Measurements from ENCODE around the gene ANKRD10. TPM values are rescaled to one million over a fixed set of nuclear protein-coding genes. Genes with fewer than 3 reads are reported as not detected.

ANKRD10 gene
- total and polyA plus RNA-seq, 2 experiments from 2014 or later, result 250 to 277 TPM

- no peak overlapping the region for H3K27ac Mint-ChIP-seq
- no peak overlapping the region for H3K4me3 ChIP-seq
These were observed 44.8 kb downstream of the ANKRD10 start for GRCh38 chr13:110869805-110870706.

More at GRCh38 chr13:110869805-110870706, 44.8 kb downstream of the ANKRD10 start:
- Histone ChIP-seq H3K27me3 (ENCODE audit: insufficient read depth) (no peaks in the 10 kb centered on the region), H2AFZ (peak overlapping the region; percentile 94), H3K9me2 (ENCODE audit: insufficient read depth) (no peaks in the 10 kb centered on the region), H3K4me2 (no peak overlapping the region), H3K4me1 (ENCODE audit: insufficient read depth) (peaks cover 7% of the 10 kb centered on the region; the same call in 1 of the 2 replicates), H3F3A (replicated peaks; ENCODE audit: low read depth) (0 out of 2 replicates have a peak, but pooled peaks cover 21% of the 10 kb centered on the region), H3K79me2 (replicated peaks; ENCODE audit: insufficient read depth) (no peaks in the 10 kb centered on the region), H4K20me1 (replicated peaks; ENCODE audit: insufficient read depth) (no peaks in the 10 kb centered on the region), H3K27ac (ENCODE audit: low read depth) (no peak overlapping the region), H3K36me3 (ENCODE audit: insufficient read depth) (no peaks in the 10 kb centered on the region)
- Mint-ChIP-seq H3K4me1 (peaks cover 21% of the 10 kb centered on the region), H3K4me3 (no peak overlapping the region), H3K9me3 (0 out of 3 replicates have a peak, but pooled peaks cover 3% of the 10 kb centered on the region), H3K36me3 (ENCODE audit: low read depth) (no peaks in the 10 kb centered on the region; the same call in 2 of the 3 replicates), H3K27me3 (ENCODE audit: insufficient read depth, low read depth, poor library complexity) (peaks cover 2% of the 10 kb centered on the region)
- TF ChIP-seq CTCF (conservative IDR thresholded peaks at IDR 0.05; ENCODE audit: low read depth in 2 of 2) (peak in 1 of 2 experiments; percentile 37; a peak in 3 of 4 replicates), REST (IDR thresholded peaks at IDR 0.05; ENCODE audit: unreplicated experiment) (no peak)
- peak; percentile 58 for ATAC-seq
- DNase-seq (ENCODE audit: low spot score), result peak; percentile 82
